NCI-H82 treated with DMSO at 0.1 percent for 48 hours (cell line): ENCODE results near the gene FCHSD2.
"Not testable (repeated sequence)": the region's sequence is repeated elsewhere in the genome, so short reads cannot be mapped to it uniquely, and the experiment has no call there.

Experiments
- DNase-seq: peaks from one replicate; lab custom pipeline; 2025; ENCODE audit not compliant: unreplicated experiment; lab: John Stamatoyannopoulos, UW

Gene FCHSD2

GRCh38 chr11:73070653-73071052 is 71.5 kb downstream of the FCHSD2 start:
- DNase-seq: no peak

- DNase-seq: not testable (repeated sequence)
Observed at GRCh38 chr11:73061857-73062424, 80.2 kb downstream of the FCHSD2 start.

GRCh38 chr11:73061434-73061833 is 80.7 kb downstream of the FCHSD2 start:
- not testable (repeated sequence) for DNase-seq

- no peak for DNase-seq
Observed at GRCh38 chr11:73059915-73060314, 82.2 kb downstream of the FCHSD2 start.

- no peak for DNase-seq
Observed at GRCh38 chr11:73058989-73059674, 83.0 kb downstream of the FCHSD2 start.

GRCh38 chr11:73055655-73056354 is 86.3 kb downstream of the FCHSD2 start:
- DNase-seq: no peak

- no peak for DNase-seq
Observed at GRCh38 chr11:73055002-73055401, 87.1 kb downstream of the FCHSD2 start.

- no peak for DNase-seq
Observed at GRCh38 chr11:73053964-73054363, 88.2 kb downstream of the FCHSD2 start.

- no peak for DNase-seq
Observed at GRCh38 chr11:73048446-73048845, 93.7 kb downstream of the FCHSD2 start.

GRCh38 chr11:73047773-73048371 is 94.2 kb downstream of the FCHSD2 start:
- DNase-seq: no peak

- peak; percentile 34 for DNase-seq
Observed at GRCh38 chr11:73040046-73040445, 102.1 kb downstream of the FCHSD2 start.

- DNase-seq: no peak
Observed at GRCh38 chr11:73034777-73035176, 107.3 kb downstream of the FCHSD2 start.

GRCh38 chr11:73034331-73034730 is 107.8 kb downstream of the FCHSD2 start:
- DNase-seq: no peak

GRCh38 chr11:73030130-73030529 is 112.0 kb downstream of the FCHSD2 start:
- no peak for DNase-seq

GRCh38 chr11:73029403-73029802 is 112.7 kb downstream of the FCHSD2 start:
- no peak for DNase-seq

- DNase-seq: no peak
Observed at GRCh38 chr11:73028611-73029010, 113.5 kb downstream of the FCHSD2 start.

- DNase-seq: not testable (repeated sequence)
Observed at GRCh38 chr11:73027840-73028239, 114.3 kb downstream of the FCHSD2 start.

- DNase-seq: no peak
Observed at GRCh38 chr11:73024639-73025038, 117.5 kb downstream of the FCHSD2 start.

- no peak for DNase-seq
Observed at GRCh38 chr11:73019996-73020395, 122.1 kb downstream of the FCHSD2 start.

- no peak for DNase-seq
Observed at GRCh38 chr11:73019449-73019848, 122.7 kb downstream of the FCHSD2 start.

- no peak for DNase-seq
Observed at GRCh38 chr11:73018856-73019255, 123.3 kb downstream of the FCHSD2 start.
